Endothelial cell of umbilical vein (primary cell): ENCODE data around the gene TMEM175.

ENCODE experiments used
- EZH2 ChIP-seq: IDR thresholded peaks from 2 replicates; pipeline ENCODE4 v1.6.1; 2012; ENCODE audit warnings: borderline replicate concordance, low read depth, mild to moderate bottlenecking, moderate library complexity, low read length, inconsistent platforms; ENCODE audit not compliant: severe bottlenecking
- JUN ChIP-seq: IDR thresholded peaks from 2 replicates; pipeline ENCODE4 v1.6.1; 2011; ENCODE audit warnings: borderline replicate concordance, low read depth; ENCODE audit not compliant: insufficient read length, insufficient read depth
- MYC ChIP-seq: IDR thresholded peaks from one replicate; pipeline ENCODE4 v1.6.1; 2011; ENCODE audit warnings: mild to moderate bottlenecking, low read depth, low read length
- POLR2A ChIP-seq: IDR thresholded peaks from 2 replicates; pipeline ENCODE4 v1.6.1; 2012; ENCODE audit warnings: low read depth, mild to moderate bottlenecking, control low read depth, low read length
- POLR2AphosphoS5 ChIP-seq: IDR thresholded peaks from 2 replicates; pipeline ENCODE4 v1.6.1; 2012; ENCODE audit warnings: low read depth, mild to moderate bottlenecking, control low read depth, low read length, moderate library complexity; ENCODE audit not compliant: insufficient read depth
- TF ChIP-seq, protein P1 (sequence below), 2 donors: IDR thresholded peaks; 1 replicate in 1 of 2; 2 replicates in 1 of 2; pipeline ENCODE4 v1.5.1; 2011; ENCODE audit warnings: low read length in 2 of 2, mild to moderate bottlenecking in 2 of 2, moderate library complexity in 2 of 2, control low read depth in 1 of 2, inconsistent platforms in 1 of 2, low read depth in 1 of 2; ENCODE audit not compliant: insufficient read depth in 1 of 2; ENCODE audit errors: extremely low read depth in 1 of 2
- TF ChIP-seq, protein P2 (sequence below): IDR thresholded peaks from 2 replicates; pipeline ENCODE4 v1.6.1; 2011; ENCODE audit not compliant: insufficient read depth, insufficient read length

- TF ChIP-seq EZH2: no peak
- TF ChIP-seq, protein P1, sequence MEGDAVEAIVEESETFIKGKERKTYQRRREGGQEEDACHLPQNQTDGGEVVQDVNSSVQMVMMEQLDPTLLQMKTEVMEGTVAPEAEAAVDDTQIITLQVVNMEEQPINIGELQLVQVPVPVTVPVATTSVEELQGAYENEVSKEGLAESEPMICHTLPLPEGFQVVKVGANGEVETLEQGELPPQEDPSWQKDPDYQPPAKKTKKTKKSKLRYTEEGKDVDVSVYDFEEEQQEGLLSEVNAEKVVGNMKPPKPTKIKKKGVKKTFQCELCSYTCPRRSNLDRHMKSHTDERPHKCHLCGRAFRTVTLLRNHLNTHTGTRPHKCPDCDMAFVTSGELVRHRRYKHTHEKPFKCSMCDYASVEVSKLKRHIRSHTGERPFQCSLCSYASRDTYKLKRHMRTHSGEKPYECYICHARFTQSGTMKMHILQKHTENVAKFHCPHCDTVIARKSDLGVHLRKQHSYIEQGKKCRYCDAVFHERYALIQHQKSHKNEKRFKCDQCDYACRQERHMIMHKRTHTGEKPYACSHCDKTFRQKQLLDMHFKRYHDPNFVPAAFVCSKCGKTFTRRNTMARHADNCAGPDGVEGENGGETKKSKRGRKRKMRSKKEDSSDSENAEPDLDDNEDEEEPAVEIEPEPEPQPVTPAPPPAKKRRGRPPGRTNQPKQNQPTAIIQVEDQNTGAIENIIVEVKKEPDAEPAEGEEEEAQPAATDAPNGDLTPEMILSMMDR (IDR thresholded peaks at IDR 0.05; ENCODE audit: extremely low read depth in 1 of 2, insufficient read depth in 1 of 2, low read depth in 1 of 2, low read length in 2 of 2): no peak
- no peak for TF ChIP-seq POLR2A
- TF ChIP-seq, protein P2, sequence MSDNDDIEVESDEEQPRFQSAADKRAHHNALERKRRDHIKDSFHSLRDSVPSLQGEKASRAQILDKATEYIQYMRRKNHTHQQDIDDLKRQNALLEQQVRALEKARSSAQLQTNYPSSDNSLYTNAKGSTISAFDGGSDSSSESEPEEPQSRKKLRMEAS: no peak
- no peak for TF ChIP-seq POLR2AphosphoS5
- TF ChIP-seq JUN: no peak
- TF ChIP-seq MYC: no peak
Observed at GRCh38 chr4:921830-922331, 10.4 kb upstream of the TMEM175 start.
